Vagina (tissue), 2 donors: ENCODE measurements around the gene DNAH2. TPM values are rescaled to one million over a fixed set of nuclear protein-coding genes. Genes with fewer than 3 reads are reported as not detected.

ENCODE experiments used
- DNase-seq, 2 donors: peaks; one replicate each; pipeline ENCODE4 v3.0.0-alpha.2; 2017; ENCODE audit errors: extremely low spot score in 2 of 2
- H3K27ac ChIP-seq: fragments of 200-600 bp; sonication (generic); one replicate; pipeline ENCODE4 v1.5.1; 2019
- H3K27me3 ChIP-seq: fragments of 200-600 bp; sonication (generic); one replicate; pipeline ENCODE4 v1.5.1; 2019
- H3K36me3 ChIP-seq, 2 donors: fragments of 200-600 bp; sonication (generic); one replicate each; pipeline ENCODE4 v1.5.1; 2017 to 2019
- H3K4me1 ChIP-seq: fragments of 200-600 bp; sonication (generic); one replicate; pipeline ENCODE4 v1.5.1; 2019
- H3K4me3 ChIP-seq, 2 donors: fragments of 200-600 bp; sonication (generic); 1 replicate in 1 of 2; 2 replicates in 1 of 2; pipeline ENCODE4 v1.5.1; 2016 to 2019
- H3K9me3 ChIP-seq: fragments of 200-600 bp; sonication (generic); one replicate; pipeline ENCODE4 v1.5.1; 2019
- CTCF ChIP-seq, 3 experiments: fragments of 450-650 bp in 2 of 3; fragments of 200-600 bp in 1 of 3; sonication (generic) in 1 of 3; IDR thresholded peaks; one replicate each; pipeline ENCODE4 v1.5.1; 2017 to 2019; ENCODE audit warnings: antibody characterized with exemption in 3 of 3, mild to moderate bottlenecking in 2 of 3, moderate library complexity in 2 of 3
- POLR2A ChIP-seq, 2 donors: fragments of 450-650 bp; IDR thresholded peaks; one replicate each; pipeline ENCODE4 v1.6.1; 2017; ENCODE audit warnings: antibody characterized with exemption in 2 of 2, mild to moderate bottlenecking in 2 of 2, moderate library complexity in 2 of 2
- POLR2AphosphoS5 ChIP-seq, 2 donors: sonication (generic); formaldehyde crosslinking; IDR thresholded peaks; one replicate each; pipeline ENCODE4 v1.9.0; 2017; ENCODE audit warnings: antibody characterized with exemption in 2 of 2, mild to moderate bottlenecking in 2 of 2, low read depth in 1 of 2; ENCODE audit not compliant: insufficient read depth in 1 of 2
- intact Hi-C: fragments of 100-400 bp; cut with DNase I; formaldehyde crosslinking; loops from one replicate; pipeline ENCODE4 v1.15.1; 2023
- total RNA-seq: library from RNA; depleted of rRNA; stranded (reverse); fragments of >200 nt; gene quantifications from one replicate; pipeline ENCODE4 v1.2.3, GENCODE V29; 2016

DNAH2 gene
- total RNA-seq, 1 donor from 2014 or later: 0.49 TPM

DNA sequence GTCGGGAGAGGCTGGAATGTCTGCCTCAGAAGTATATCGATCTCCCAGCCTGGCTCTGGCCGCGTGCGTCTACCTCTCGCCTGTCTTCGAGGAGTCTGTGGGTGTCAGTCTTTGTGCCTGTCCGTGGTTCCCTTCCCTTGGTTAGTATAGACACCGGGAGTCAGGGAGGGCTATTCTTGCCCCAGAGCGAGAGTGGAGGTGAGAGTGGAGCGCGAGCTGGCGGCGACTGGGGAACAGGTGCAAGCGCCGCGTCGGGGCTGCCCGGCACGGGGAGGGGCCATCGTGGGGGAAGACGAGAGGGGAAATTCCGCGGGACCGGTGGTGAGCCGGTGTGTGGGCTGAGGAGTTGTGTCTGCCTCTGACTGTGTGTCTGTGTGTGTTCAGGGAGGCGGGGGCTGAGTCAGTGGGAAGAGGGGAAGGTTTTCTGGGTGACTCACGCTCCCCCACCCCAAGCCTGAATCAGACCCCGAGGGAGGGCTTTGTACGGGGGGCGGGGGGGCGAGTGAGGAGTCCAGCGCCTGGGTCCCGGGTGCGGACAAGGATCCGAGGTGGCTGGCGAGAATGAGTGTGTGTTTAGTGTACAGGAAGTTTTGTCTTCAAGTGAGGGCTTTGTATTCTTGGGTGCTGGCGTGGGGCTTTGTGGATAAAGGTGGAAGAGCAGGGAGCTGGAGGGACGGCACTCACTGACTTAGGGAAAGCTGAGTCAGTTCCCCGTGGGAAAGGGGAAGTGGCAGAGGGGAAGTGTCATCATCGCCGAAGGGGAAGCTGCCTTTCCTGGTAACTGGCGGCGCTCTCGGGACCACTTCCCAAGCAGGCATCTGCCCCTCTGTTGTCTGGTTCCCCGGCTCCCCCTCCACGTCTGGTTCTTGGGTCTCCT lies 125.1 kb downstream of the DNAH2 start:
- Histone ChIP-seq H3K27ac (peak overlapping the region; percentile 99), H3K27me3 (no peaks in the 10 kb centered on the region), H3K4me1 (peaks cover 73% of the 10 kb centered on the region), H3K9me3 (no peaks in the 10 kb centered on the region), H3K4me3 (peak overlapping the region; percentile 58 to 69), H3K36me3 (peaks cover 0 to 18% of the 10 kb centered on the region in 2 donors)
- TF ChIP-seq POLR2AphosphoS5 (IDR thresholded peaks at IDR 0.05; ENCODE audit: insufficient read depth in 1 of 2, low read depth in 1 of 2): peak; percentile 54 to 64
- TF ChIP-seq POLR2A (IDR thresholded peaks at IDR 0.05): peak in 1 of 2 donors; percentile 33
- no peak for TF ChIP-seq CTCF (IDR thresholded peaks at IDR 0.05)
- intact Hi-C loops: loop anchor here (1.0 to 5.0 kb wide), 2 partner anchors 33 to 265 kb away; partner anchors contain the start of gene CD68
- peak in 1 of 2 donors; percentile 96 for DNase-seq

DNA sequence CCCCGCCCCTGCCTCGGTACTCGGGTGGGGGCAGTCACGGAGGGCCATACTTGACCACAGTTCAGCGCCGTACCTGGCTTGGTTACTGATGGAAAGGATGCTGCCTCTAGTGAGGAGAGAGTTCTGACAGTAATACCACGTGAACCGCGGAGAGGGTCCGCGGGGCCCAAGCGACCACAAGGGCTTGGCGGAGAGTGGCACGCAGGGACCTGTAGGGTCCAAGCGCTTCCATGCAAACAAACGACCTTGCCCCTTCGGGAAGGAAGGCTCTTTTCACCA lies 125.7 kb downstream of the DNAH2 start:
- H3K36me3 ChIP-seq: peaks cover 0 to 24% of the 10 kb centered on the region in 2 donors
- no peaks in the 10 kb centered on the region for H3K9me3 ChIP-seq
- no peaks in the 10 kb centered on the region for H3K27me3 ChIP-seq
- peaks cover 68% of the 10 kb centered on the region for H3K4me1 ChIP-seq
- H3K4me3 ChIP-seq: peak overlapping the region; percentile 58 to 69
- DNase-seq: peak in 1 of 2 donors; percentile 94
- peak overlapping the region; percentile 99 for H3K27ac ChIP-seq
- peak in 1 of 2 donors; percentile 69 for TF ChIP-seq POLR2AphosphoS5 (IDR thresholded peaks at IDR 0.05; ENCODE audit: insufficient read depth in 1 of 2, low read depth in 1 of 2)
- no peak for TF ChIP-seq CTCF (IDR thresholded peaks at IDR 0.05)
- TF ChIP-seq POLR2A (IDR thresholded peaks at IDR 0.05): no peak
- intact Hi-C loops: loop anchor here (1.0 to 5.0 kb wide), 2 partner anchors 34 to 266 kb away; partner anchors contain the start of gene CD68

GRCh38 chr17:7843536-7844291 lies 126.2 kb downstream of the DNAH2 start:
- no peaks in the 10 kb centered on the region for H3K9me3 ChIP-seq
- intact Hi-C loops: loop anchor here (1.0 to 5.0 kb wide), 2 partner anchors 34 to 266 kb away; partner anchors contain the start of gene CD68

More at GRCh38 chr17:7843536-7844291, 126.2 kb downstream of the DNAH2 start:
- DNase-seq: peak in 1 of 2 donors; percentile 95
- Histone ChIP-seq H3K27ac (peak overlapping the region; percentile 99), H3K36me3 (peaks cover 0 to 29% of the 10 kb centered on the region in 2 donors), H3K4me1 (peaks cover 62% of the 10 kb centered on the region), H3K27me3 (no peaks in the 10 kb centered on the region), H3K4me3 (peak overlapping the region; percentile 58 to 69)
- no peak for TF ChIP-seq CTCF (IDR thresholded peaks at IDR 0.05)
- peak in 1 of 2 donors; percentile 57 for TF ChIP-seq POLR2AphosphoS5 (IDR thresholded peaks at IDR 0.05; ENCODE audit: insufficient read depth in 1 of 2, low read depth in 1 of 2)
- no peak for TF ChIP-seq POLR2A (IDR thresholded peaks at IDR 0.05)
